ENCODE data around the gene ZBTB5. TPM values are rescaled to one million over a fixed set of nuclear protein-coding genes. Genes with fewer than 3 reads are reported as not detected.

The ZBTB5 gene
- total and polyA plus RNA-seq, 2 donors (not counting 3 experiments of a cell fraction or from before 2014, with no cell fraction given), result 10.0 to 13.7 TPM

- H3K4me1 ChIP-seq (ENCODE audit: control insufficient read depth, extremely low read depth, insufficient read depth, low read length), result no peaks in the 10 kb centered on the region
- ChIA-PET POLR2A (no interaction called here), CTCF (interaction anchor here (1.3 to 2.4 kb wide), 3 partner anchors 12 to 27 kb away, joined by 4 to 12 read pairs (median 6); partner anchors contain the start of gene POLR1E)
- H3K27ac ChIP-seq (ENCODE audit: insufficient read depth, low read depth, low read length), result no peak overlapping the region
- H3K4me2 ChIP-seq (ENCODE audit: insufficient read depth, low read length), result no peak overlapping the region
- H2AFZ ChIP-seq (ENCODE audit: low read depth, low read length), result no peak overlapping the region
- no peak overlapping the region for H3K9ac ChIP-seq (replicated peaks; ENCODE audit: extremely low read depth, insufficient read depth, low read length)
- dilution Hi-C loops (cut with MboI; ENCODE audit: extremely low pct_ligation_motif_present, low sequenced_read_pairs), result no loop called here
- H3K27me3 ChIP-seq (ENCODE audit: control insufficient read depth in 2 of 2, insufficient read depth in 2 of 2, low read length in 2 of 2), result no peaks in the 10 kb centered on the region
- H4K20me1 ChIP-seq (replicated peaks; ENCODE audit: control insufficient read depth, extremely low read depth, insufficient read depth, low read length), result no peaks in the 10 kb centered on the region
- DNase-seq (ENCODE audit: low read depth, low spot score) (no peak), FAIRE-seq (no peak)
- BruUV-seq (replicated peaks), result no TSS peak
- intact Hi-C loops (cut with micrococcal nuclease), result loop anchor here (10.0 kb wide), 1 partner anchor 94 kb away; no protein-coding TSS in a partner anchor
- no peak overlapping the region for H3K4me3 ChIP-seq (replicated peaks in 1 of 3; ENCODE audit: insufficient read depth in 1 of 3, low read depth in 1 of 3, low read length in 3 of 3)
- H3K9me3 ChIP-seq (replicated peaks; ENCODE audit: control insufficient read depth, insufficient read depth, low read length), result no peaks in the 10 kb centered on the region
- H3K36me3 ChIP-seq (ENCODE audit: control insufficient read depth in 2 of 2, extremely low read depth in 1 of 2, insufficient read depth in 2 of 2, low read length in 2 of 2), result peaks cover 0 to 2% of the 10 kb centered on the region in 2 experiments
- no peaks in the 10 kb centered on the region for H3K79me2 ChIP-seq (ENCODE audit: control insufficient read depth, insufficient read depth, low read length)
- no peaks in the 10 kb centered on the region for H3K9me1 ChIP-seq (replicated peaks; ENCODE audit: control insufficient read depth, extremely low read depth, insufficient read depth, low read length)
- TF ChIP-seq POLR2AphosphoS5 (IDR thresholded peaks at IDR 0.05; ENCODE audit: insufficient read depth, low read depth, low read length) (no peak), GATA2 (IDR thresholded peaks at IDR 0.05; ENCODE audit: insufficient read depth, insufficient read length, low read depth, low read length) (no peak), MAX (IDR thresholded peaks at IDR 0.05; ENCODE audit: insufficient read depth, insufficient read length) (no peak), EZH2 (IDR thresholded peaks at IDR 0.05; ENCODE audit: borderline replicate concordance, low read depth, low read length, severe bottlenecking) (no peak), JUN (IDR thresholded peaks at IDR 0.05; ENCODE audit: borderline replicate concordance, insufficient read depth, insufficient read length, low read depth) (no peak), FOS (IDR thresholded peaks at IDR 0.05; ENCODE audit: borderline replicate concordance, insufficient read depth, low read length) (no peak), CTCF (IDR thresholded peaks at IDR 0.05; ENCODE audit: extremely low read depth in 1 of 2, insufficient read depth in 1 of 2, low read depth in 1 of 2, low read length in 2 of 2) (no peak)
Observed at GRCh38 chr9:37508834-37509206, 43.6 kb upstream of the ZBTB5 start.

Data from endothelial cell of umbilical vein (primary cell).